Stimulated activated CD8-positive, alpha-beta memory T cell treated with anti-CD3 and anti-CD28 coated beads, Interleukin-7, amount 100 ng/mL, for 1 hour (primary cell): Measurements from ENCODE around the gene TGFBR3.

Experiments
- DNase-seq, 2 donors: peaks; one replicate each; pipeline ENCODE4 v3.0.0-alpha.2; 2020; ENCODE audit warnings: low read depth in 2 of 2

TGFBR3 gene

DNA sequence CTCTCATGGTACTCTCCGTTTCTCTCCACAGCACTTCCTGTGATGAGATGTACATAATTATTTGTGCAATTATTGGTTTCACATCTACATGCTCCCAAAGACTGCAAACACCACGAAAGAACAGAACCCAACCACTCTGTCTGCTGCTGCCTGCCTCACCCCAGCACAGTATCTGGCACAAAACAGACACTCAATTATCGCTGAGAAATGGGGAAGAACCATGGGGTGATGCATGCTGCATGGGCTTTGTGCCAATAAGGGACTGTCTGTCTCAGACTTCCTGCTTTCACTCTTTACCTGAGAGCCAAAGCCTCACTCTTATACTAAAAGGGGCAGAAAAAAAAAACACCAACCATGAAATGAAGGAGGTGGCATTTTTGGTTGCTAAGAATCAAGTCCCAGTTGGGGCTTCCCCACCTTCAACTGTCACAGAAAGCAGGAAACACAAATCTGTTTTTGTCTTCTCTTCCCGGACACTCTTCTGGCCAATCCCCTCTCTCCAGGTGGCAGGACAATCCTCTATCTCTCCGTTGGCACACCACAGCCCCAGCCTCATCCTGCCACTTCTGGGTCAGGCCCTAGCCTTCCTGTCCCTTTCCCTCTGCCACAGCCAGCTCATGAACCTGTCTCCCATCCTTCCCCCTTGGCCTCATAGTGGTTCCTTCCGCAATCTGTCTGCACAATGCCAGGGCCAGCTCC lies 82.0 kb downstream of the TGFBR3 start:
- peak; percentile 25 to 44 for DNase-seq

DNA sequence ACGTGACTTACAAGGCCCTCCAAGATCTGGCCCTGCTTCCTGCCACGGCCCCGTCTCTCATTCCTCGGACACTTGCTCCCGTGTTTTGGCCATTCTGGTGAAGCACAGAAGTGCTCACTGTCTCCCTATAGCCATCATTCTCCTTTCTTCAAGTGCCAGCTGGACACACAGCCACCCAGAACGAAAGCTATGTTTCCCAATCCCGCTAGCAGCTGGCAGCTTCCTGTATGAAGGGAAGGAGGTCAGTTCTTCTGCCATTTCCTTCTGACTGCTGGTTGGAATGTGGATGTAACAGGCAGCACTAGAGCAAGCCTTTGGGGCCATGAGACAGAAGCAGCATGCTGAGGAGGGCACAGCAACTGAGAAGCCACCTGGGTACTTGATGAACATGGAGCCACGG lies 82.8 kb downstream of the TGFBR3 start:
- no peak for DNase-seq

DNA sequence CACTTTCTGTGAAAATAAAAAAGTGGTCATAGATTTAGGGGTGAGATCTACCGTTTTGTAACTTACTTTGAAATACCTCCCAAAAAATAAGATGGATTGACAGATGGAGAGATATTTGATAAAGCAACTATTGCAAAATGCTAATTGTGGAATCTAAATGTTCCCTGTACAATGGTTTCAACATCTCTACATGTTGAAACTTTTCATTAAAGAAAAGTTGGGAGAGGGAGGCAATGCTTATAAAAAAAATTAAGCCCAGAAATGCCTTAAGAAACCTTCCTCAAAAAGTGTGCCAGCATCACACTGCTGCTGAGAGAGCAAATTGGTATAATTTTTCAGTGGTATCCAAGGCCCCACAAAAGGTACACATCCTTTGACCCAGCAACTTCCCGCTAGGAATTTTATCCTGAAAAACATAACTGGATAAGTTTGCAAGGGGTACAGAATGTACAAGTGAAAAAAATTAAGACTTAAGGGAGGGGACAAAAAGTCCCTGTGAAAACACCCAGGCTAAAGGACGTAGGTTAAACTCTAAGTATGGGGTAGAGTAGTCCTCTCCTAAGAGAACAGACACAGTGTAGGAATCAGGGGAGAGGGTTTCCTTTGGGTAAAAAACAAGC lies 84.3 kb downstream of the TGFBR3 start:
- no peak for DNase-seq

DNA sequence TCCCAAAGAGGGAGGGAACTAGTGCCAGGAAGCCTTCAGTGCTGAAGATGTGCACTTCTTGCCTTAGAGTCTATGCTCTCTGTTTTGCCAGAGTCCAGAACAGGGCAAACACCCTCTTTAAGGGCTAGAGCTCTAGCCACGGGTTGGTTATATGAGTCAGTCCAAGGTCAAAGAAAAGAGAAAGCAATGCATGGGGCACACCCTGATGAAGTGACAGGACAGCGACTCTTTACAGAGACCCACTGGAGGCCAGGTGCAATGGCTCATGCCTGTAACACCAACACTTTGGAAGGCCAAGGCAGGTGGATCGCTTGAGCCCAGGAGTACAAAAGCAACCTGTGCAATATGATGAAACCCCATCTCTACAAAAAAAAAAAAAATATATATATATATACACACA lies 86.1 kb downstream of the TGFBR3 start:
- no peak for DNase-seq

DNA sequence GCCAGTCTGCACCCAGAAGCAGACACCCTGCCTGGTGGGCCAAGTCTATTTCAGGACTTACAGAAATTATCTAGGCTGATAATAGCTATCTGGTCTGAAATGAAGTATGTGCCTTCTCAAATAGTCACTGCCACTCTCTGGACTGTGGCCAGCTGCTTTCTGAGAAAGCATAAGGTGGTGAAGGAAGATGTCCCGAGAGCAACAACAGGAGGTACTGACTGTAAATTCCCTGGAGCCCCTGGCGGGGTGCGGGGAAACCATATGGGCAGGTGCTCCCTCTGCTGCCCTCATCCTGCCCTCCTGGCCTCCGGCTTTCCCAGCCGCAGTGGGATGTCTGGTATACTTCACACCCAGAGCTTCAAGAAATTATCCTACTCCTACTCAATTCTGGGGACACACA lies 86.8 kb downstream of the TGFBR3 start:
- no peak for DNase-seq

DNA sequence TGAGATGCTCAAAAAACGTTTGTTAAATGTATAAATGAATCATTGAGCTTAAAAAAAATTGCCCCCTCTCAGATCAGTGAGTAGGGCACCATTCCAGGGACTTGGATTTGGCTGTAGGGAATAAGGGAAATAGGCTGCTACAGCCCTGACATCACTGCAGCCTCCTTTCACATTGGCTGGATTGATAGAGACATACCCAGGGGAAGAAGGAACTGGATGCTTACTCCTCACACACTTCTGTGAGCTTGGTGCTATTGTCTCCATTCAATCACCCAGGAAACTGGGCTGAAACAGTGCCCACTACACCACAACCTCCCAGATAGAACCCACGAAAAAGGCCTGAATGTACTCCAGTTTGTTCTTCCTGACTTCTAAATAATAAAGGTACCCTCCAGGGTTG lies 87.2 kb downstream of the TGFBR3 start:
- DNase-seq: no peak

DNA sequence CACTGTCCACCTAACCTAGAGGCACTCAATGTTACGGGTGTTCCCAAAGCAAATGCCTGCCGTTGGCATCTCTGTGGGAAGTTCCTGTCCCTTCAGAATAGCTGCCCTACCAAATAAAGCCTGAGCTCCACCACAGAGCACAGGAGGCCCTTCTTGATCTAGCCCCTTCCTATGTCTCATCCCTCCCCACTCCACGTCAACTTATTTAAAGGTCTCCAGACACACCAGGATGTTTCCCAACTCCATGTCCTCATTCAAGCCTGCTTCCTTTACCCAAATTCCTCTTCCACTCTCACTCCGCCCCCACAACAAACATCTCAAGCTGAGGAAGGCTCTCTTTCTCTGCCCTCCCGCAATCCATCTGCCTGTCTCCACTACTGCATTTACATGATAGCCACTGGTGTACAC lies 87.7 kb downstream of the TGFBR3 start:
- no peak for DNase-seq

DNA sequence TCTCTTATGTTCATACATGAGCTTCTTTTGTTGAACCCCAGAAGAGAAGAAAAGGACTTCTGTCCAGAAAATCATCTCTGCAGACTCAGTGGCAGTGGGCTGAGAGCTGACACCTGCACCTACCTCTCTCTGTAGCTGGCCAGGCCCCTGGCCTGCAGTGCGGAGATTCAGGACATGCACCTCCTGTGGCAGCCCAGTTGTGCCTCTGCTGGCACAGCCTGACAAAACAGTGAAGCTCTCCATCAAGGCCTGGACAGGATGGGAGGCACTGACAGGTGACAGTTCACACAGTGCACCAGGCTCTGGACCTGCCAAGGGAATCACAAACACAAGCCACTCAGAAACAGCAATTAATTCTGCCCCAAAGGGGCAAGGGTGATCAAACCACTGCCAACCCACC lies 88.8 kb downstream of the TGFBR3 start:
- DNase-seq: no peak

DNA sequence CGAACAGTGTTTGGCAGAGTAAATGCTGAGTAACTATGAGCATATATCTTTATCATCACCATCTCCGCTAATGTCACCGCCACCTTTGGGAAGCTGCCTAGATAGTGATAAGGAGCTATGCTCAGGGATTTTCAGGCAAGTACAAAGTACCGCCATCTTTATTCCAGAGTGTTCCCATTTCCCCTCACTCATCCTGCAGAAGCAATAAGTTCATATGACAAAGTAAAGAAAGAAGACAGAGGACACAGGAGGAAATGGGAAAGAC lies 89.6 kb downstream of the TGFBR3 start:
- no peak for DNase-seq

DNA sequence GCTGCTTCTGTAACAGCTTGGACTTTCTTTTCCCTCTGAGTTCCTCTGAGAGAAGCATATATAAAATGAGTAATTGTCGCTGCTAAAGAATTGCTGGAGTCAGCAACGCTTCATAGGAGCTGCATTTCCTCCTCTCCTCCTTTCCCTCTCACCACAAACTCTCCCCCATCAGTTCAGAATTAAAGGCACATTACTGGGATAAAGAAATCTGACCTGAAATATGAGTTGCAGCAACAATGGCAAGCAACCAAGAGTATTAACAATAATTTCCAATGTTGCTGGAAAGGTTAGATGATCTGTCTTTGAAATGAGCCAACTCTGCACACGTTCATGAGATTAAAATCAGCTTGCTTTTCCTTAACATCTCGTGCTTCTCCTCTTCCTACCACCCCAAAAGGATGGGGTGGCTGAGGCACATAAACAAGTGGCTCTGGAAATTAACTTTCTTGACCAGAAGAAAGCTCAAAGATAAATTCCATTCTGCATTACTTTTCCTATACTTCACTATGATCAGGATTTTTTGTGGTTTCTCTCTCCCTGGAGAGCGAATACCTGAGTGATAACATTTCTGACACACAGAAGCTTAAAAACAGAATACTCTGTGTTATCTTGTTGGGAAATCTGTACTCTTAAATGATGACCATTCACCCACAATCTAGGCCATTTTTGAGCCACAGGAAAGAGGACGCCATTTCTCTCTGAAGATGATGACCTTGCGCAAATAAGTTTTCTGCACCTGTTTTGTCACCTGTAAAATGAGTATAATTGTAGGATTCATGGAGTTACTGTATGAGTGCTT lies 90.2 kb downstream of the TGFBR3 start:
- DNase-seq: no peak

DNA sequence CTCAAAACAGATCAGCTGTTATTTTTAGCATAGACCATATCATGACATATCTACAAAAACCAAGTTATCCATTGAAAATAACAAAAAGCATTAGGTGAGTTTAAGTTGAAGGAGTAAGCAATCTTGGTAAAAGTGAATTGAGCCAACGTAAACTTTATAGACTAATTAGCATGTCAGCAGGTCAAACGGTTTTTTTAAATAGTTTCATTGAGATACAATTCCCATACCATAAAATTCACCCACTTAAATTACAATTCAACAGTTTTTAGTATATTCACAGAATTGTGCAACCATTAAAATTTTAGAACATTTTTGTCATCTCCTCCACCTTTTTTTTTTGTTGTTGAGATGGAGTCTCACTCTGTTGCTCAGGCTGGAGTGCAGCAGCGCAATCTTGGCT lies 92.1 kb downstream of the TGFBR3 start:
- DNase-seq: no peak

DNA sequence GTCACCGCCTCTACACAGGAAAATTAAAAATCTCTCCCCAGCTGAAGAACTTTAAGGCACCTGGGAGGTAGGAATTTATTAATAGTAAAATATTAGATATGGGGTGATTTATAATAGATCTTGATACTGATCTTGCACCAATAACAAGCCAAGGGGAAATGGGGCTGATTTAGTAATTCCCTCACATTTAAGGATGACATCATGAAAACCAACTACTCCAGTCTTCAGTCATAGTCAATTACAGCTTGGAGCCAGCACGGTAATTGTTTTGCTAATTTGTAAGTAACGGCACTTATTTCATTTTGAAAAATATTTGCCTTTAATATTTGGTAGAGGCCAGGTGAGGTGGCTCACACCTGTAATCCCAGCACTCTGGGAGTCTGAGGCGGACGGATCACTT lies 92.8 kb downstream of the TGFBR3 start:
- DNase-seq: no peak

DNA sequence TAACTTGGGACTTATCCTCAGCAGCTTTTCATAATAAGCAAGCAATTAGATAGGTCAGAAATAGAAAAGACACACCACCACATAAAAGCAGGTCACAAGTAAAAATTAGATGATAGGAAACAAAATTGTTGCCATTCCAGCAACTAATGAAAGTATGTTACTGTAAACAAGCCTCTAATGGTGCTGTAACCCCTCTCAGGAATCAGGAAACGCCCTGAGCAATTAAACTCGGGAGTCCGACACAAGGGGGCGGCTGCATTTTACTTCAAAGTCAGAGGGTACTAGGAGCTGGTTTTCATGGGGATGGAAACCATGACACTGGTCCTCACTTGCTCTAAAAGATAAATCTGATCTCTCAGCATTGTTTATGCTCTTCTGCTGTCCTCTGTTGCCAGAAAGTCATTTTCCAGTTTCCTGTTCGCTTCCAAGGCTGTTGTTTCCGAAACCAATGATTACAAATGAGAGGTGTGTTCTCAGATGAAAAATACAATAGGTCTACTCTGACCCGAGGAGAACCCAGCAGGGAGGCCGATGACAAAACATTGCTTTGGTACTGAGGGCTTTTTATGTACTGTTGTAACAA lies 93.4 kb downstream of the TGFBR3 start:
- no peak for DNase-seq

DNA sequence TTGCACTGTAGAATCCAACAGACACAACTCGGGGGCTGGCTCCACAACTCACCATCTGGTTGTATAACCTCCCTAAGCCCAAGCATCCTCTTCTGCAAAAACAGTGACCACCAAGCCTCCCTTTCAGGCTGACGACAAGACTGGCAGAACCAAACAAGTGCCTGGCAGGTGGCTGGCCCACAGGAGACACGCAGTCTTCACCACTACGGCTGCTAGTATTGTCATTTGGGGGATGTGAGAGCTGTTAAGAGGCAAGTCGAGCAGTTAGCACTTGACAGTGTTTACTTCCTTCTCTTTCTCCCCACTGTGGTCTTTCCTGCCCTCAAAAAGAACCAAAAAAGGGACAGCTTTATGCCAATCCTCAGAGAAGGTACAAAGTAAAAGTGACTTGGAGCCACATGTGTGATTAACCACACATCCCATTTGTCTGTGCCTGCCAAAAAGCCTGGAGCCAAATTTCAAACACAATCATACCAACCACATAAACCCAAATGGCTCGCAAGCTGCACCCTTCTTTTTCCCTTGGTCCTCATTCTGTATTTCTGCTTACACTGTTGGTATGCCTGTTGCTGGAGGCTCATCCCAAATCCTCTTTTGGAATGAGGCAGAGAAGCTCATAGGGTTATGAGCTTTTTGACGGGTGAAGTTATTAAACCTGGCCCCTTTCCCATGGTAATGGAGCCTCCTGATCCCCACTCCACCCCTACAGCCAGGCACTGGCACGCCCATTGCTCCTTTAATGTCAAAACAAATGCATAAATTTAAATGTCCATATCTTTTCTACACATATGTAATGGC lies 94.1 kb downstream of the TGFBR3 start:
- no peak for DNase-seq

DNA sequence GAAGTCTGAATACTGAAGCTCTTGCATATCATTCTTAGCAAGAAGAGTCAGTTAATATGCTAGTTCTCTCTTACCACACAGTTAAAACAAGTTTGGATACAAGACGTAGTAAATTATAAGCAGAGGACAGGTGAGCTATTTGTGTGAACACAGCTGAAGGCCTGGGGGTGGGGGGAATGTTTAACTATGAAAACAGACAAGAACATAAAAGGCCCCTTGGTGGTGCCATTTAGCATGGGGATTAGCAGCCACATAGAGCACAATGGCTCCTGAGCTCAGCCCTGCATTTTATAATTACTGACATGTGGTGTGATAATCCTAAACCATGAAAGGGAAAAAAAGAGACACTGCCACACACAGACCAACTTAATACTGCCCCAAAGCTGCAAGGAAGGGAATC lies 94.8 kb downstream of the TGFBR3 start:
- no peak for DNase-seq

DNA sequence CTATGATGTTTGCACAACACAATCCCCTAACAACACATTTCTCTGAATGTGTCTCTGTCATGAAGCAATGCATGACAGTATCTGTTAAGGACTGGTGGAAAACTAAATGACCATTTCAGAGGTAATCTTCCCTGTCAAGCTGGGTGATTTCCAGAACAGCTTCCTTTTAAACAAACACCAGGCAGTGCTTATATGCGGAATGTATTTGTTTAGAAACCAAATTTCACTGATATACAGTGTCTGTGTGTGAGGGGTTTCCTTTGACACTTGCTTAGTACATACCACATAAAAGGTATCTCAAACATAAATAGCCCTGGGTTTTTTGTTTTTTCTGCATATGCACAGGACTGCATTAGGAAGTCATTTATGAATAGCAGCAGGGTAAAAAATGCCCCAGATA lies 95.6 kb downstream of the TGFBR3 start:
- DNase-seq: no peak

DNA sequence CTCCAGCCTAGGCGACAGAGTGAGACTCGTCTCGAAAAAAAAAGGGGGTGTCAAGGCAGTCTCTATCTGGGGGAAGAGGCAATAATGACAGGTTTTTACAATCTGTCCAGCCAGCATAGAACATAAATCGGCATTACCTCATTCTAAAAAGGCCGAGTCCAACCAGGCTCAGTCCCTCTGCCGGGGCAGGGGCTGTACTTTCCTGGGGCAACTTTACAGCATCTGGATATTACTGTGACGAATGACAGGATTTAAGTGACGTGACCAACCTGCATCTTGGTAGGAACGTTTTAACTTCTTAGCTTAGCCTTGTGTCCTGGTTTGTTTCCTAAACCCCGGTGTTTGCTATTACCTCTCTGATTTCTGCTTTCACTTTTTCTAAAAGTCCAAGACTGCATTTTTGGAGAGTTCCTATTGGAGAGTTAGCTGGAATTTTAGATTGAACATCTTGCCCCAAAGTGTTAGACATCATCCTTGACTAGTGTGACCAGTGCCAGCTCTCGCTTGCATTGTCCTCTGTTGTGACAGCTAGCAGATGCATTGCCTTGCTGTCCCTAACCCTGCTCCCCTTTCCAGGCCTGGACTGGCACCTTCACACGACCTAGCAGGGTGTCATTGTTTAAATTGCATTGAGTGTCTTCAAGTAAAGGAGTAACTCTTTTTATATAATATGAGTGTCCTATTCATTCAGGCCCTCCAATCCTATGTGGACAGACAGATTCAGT lies 96.5 kb downstream of the TGFBR3 start:
- no peak for DNase-seq

DNA sequence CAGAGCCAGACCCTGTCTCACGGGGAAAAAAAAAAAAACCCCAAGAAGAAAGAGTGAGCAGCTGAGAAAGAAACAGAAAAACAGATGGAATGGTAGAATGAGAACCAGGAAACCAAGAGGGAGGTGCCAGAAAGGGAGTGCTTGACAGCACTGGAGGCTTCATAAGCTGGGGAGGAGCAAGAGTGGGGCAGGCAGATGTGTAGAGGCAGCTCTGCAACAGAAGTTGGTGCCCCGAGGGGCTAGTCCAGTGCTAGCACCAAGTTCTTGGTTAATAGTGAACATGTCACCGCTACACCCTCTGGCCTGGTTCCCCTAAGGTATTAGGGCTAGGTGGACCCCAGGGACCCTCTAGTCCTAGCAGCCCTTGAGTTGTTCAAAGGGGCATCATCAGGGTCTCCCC lies 98.0 kb downstream of the TGFBR3 start:
- no peak for DNase-seq

DNA sequence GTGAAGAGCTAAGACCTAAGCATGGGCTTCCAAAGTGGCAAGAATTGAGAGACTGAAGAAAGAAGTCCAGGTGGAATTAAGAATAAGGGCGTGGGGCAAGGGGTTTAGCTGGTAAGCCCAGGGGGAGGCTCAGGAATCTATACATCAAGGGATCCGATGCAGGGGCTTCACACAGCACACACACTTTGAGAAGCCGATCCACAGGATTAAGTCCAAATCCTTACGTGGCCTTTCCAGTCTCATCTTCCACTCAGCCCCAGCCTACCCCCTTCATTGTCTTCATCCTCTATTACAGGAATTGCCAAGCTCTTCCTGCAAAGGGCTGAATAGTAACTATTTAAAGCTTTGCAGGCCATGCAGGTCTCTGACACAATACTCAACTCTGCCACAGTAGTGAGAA lies 101.3 kb downstream of the TGFBR3 start:
- DNase-seq: no peak

DNA sequence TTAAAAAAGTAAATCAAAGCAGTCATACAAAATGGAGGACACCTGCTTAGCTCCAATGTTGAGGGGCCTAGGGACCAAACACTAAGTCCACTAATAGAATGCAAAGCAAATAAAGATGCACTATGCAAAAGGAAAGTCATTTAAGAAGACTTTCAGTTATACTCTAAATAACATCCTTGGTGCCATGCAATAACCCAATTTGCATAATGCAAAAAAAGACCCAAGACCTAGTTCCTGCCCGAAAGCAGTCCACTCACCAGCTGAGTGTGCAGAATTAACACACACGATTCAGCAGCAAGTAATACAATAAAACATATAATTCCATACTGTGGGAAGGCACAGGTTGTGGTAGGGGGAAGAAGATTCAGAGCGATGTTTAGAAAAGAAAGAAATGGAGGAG lies 101.8 kb downstream of the TGFBR3 start:
- DNase-seq: no peak

DNA sequence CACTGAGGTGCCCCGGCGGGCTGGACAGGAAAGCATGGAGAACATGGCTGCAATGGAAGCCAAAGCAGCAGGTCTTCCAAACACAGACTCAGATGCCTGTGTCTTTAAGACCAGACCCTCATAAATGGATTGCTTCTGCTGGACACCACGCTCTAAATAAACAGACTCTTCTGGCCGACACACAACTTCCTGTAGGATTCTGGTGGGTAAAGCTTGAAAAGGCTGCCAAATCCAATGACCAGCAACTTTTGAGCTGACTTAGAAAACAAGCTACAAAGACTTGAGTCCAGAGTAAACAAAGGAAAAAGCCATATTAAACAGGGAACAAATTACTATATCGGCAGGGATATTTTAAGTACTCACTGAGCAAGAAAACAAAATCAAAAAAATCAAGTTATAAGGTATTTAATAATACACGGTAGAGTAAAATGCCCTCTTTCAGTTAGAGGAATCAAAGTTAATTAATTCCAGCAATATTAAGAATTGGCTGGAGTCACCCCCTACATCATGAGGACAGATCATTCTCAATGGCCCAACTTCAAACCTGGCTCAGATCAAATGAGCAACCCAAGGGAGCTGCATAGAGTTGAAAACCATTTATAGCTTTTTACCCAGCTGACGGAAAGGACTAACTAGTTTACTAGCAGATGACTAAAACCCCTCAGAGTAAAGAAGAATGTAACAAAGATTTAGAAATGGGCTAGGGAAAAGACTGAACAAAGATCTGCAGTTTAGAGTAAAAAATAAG lies 102.4 kb downstream of the TGFBR3 start:
- no peak for DNase-seq
